NCI-H2107 (cell line): ENCODE data around the gene FBXO44.

ENCODE experiments used
- DNase-seq: peaks from one replicate; lab custom pipeline; 2025; lab: John Stamatoyannopoulos, UW

The FBXO44 gene

GRCh38 chr1:11659748-11660147 is 5.1 kb downstream of the FBXO44 start:
- DNase-seq: no peak

- no peak for DNase-seq
These were observed 6.4 kb downstream of the FBXO44 start for GRCh38 chr1:11661103-11661502.

- no peak for DNase-seq
These were observed 9.8 kb downstream of the FBXO44 start for GRCh38 chr1:11664336-11665065.

GRCh38 chr1:11668516-11668915 is 13.8 kb downstream of the FBXO44 start:
- no peak for DNase-seq

GRCh38 chr1:11670747-11671146 is 16.1 kb downstream of the FBXO44 start:
- no peak for DNase-seq

- no peak for DNase-seq
These were observed 16.5 kb downstream of the FBXO44 start for GRCh38 chr1:11671205-11671543.

- no peak for DNase-seq
These were observed 17.0 kb downstream of the FBXO44 start for GRCh38 chr1:11671544-11672286.

GRCh38 chr1:11673089-11673769 is 18.6 kb downstream of the FBXO44 start:
- no peak for DNase-seq

- DNase-seq: no peak
These were observed 19.8 kb downstream of the FBXO44 start for GRCh38 chr1:11674488-11674887.

GRCh38 chr1:11675325-11675724 is 20.6 kb downstream of the FBXO44 start:
- DNase-seq: no peak

- DNase-seq: no peak
These were observed 21.9 kb downstream of the FBXO44 start for GRCh38 chr1:11676386-11677103.

- DNase-seq: no peak
These were observed 23.8 kb downstream of the FBXO44 start for GRCh38 chr1:11678442-11678841.

GRCh38 chr1:11680270-11681070 is 25.8 kb downstream of the FBXO44 start:
- no peak for DNase-seq

GRCh38 chr1:11681071-11681771 is 26.5 kb downstream of the FBXO44 start, which contains the start of gene MAD2L2:
MAD2L2 (minus strand) TSS chr1:11681148; CDS start chr1:11680601, 547 bp downstream.
- DNase-seq: no peak

GRCh38 chr1:11682287-11682771 is 27.7 kb downstream of the FBXO44 start:
- no peak for DNase-seq

GRCh38 chr1:11682799-11683198 is 28.1 kb downstream of the FBXO44 start:
- DNase-seq: no peak

- no peak for DNase-seq
These were observed 29.4 kb downstream of the FBXO44 start for GRCh38 chr1:11684070-11684469.

- no peak for DNase-seq
These were observed 30.6 kb downstream of the FBXO44 start for GRCh38 chr1:11685210-11685752.

GRCh38 chr1:11688506-11688905 is 33.8 kb downstream of the FBXO44 start:
- DNase-seq: no peak
